AG04449 (cell line): ENCODE measurements around the gene EIF1.
"Not testable (repeated sequence)": the region's sequence is repeated elsewhere in the genome, so short reads cannot be mapped to it uniquely, and the experiment has no call there.

Experiments used
- CTCF ChIA-PET: fragments of 350-600 bp; formaldehyde crosslinking; extraction: SDS; loops from one replicate; lab custom pipeline; 2021; ENCODE audit warnings: antibody characterized with exemption; lab: Yijun Ruan, JAX
- POLR2A ChIA-PET: fragments of 400-600, 350-600 bp; formaldehyde crosslinking; extraction: SDS; loops from one replicate; lab custom pipeline; 2020; ENCODE audit warnings: antibody characterized with exemption, inconsistent platforms; lab: Yijun Ruan, JAX
- DNase-seq: peaks from one replicate; pipeline ENCODE4 v3.0.0-alpha.2; 2010; ENCODE audit warnings: low read depth, low spot score
- H3K4me3 ChIP-seq: 2 replicates; pipeline ENCODE4 v1.5.1; 2011; ENCODE audit warnings: low read depth, mild to moderate bottlenecking, control low read depth, low read length
- TF ChIP-seq, protein P1 (sequence below): IDR thresholded peaks from one replicate; pipeline ENCODE4 v1.5.1; 2011; ENCODE audit warnings: mild to moderate bottlenecking, moderate library complexity, low read length, control low read depth, inconsistent platforms; ENCODE audit not compliant: insufficient read depth; ENCODE audit errors: missing control alignments

EIF1 gene

DNA sequence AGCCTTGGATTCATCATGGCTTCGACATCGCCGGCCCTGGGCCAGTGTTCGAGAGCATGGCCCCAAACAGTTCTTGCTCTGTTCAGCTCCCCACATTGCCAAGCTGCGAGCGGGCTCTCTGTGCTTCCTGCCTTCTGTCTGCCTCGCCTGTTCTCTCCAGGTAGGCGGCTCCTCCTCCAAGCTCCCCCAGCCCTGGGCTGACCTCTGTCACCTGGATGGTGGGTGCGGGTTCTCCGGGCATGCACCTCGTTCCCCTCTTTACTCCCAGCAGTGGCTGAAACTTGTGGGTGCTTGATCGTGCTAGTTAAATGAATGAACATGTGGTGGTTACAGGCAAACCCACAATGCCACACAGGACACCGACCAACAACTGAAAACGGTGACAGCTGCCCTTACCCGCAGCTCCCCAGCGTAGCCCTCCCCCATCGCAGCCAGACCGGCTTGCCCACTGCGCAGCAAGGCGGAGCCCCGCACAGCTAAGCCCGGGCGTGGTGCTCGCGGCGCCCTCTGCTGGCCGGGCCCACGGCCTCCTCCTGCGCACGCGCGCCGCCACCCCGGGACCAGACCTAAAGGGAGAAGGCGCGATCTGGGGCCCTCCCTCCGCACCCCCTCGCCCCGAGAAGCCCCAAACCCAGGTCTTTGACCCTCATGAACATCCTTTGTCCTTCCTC, 23.0 kb upstream of the EIF1 start:
- ChIA-PET CTCF (interaction anchor here (0.6 to 14.2 kb wide), 73 partner anchors 8 to 1936 kb away, joined by 3 to 604 read pairs (median 4); partner anchors contain the start of genes EIF1, KRT10, KRT28 and MIEN1), POLR2A (interaction anchor here (1.1 to 2.7 kb wide), 4 partner anchors 13 to 116 kb away, joined by 3 to 9 read pairs (median 5); no protein-coding TSS in a partner anchor)
- peak overlapping the region; percentile 55 for H3K4me3 ChIP-seq
- DNase-seq, result no peak
- TF ChIP-seq, protein P1, sequence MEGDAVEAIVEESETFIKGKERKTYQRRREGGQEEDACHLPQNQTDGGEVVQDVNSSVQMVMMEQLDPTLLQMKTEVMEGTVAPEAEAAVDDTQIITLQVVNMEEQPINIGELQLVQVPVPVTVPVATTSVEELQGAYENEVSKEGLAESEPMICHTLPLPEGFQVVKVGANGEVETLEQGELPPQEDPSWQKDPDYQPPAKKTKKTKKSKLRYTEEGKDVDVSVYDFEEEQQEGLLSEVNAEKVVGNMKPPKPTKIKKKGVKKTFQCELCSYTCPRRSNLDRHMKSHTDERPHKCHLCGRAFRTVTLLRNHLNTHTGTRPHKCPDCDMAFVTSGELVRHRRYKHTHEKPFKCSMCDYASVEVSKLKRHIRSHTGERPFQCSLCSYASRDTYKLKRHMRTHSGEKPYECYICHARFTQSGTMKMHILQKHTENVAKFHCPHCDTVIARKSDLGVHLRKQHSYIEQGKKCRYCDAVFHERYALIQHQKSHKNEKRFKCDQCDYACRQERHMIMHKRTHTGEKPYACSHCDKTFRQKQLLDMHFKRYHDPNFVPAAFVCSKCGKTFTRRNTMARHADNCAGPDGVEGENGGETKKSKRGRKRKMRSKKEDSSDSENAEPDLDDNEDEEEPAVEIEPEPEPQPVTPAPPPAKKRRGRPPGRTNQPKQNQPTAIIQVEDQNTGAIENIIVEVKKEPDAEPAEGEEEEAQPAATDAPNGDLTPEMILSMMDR, result peak; percentile 90

DNA sequence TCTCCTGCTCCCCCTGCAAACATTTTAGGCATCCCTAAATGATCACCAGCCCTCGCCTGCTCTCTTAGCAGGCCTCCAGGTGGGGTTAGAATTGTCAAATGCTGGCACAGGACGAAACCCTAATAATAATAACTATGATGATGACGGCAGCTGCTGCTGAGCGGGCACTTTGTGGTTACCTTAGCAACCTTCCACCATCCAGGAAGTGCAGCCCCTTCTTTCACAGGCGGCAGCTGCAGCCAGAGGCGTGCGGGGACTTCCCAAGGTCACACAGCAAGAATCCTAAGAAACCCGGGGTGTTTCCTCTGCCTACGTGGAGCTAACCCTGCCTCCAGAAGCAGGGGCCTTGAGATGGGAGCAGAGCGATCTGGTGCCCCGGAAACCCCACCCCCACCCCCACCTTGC, 22.4 kb upstream of the EIF1 start:
- peak overlapping the region; percentile 18 for H3K4me3 ChIP-seq
- TF ChIP-seq, protein P1, result no peak
- CTCF ChIA-PET, result interaction anchor here (0.6 to 14.2 kb wide), 65 partner anchors 13 to 1936 kb away, joined by 3 to 604 read pairs (median 4); partner anchors contain the start of genes EIF1, KRT10 and MIEN1
- no peak for DNase-seq
- POLR2A ChIA-PET, result interaction anchor here (1.1 to 2.7 kb wide), 4 partner anchors 13 to 117 kb away, joined by 3 to 9 read pairs (median 5); no protein-coding TSS in a partner anchor

DNA sequence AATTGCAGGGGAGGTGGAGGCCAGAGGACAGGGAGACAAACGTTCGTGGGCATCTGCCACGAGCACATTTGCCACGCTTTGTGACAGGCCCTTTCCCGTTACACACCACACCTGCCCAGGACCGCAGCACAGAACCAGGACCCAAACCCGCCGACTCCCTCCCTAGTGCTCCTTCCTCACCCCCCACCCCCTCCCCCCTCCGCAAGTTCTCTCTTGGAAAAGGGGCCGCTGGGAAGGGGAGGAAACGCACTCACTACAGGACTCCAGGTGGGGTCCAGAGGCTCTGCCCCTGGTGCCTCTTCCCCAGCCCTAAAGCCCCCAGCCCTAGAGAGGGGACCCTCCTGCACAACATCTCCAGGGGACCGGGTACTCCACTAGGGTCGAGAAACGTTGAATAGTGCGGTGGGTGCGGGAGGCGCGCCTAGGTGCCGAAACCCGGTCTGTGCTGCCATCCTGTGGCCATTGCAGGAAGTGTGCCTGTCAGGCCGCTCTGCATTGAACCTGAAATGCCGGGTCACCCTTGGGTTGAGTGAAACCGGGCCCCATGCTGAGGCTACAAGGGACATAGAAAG, 21.9 kb upstream of the EIF1 start:
- TF ChIP-seq, protein P1, result peak; percentile 96
- ChIA-PET POLR2A (interaction anchor here (1.1 to 2.7 kb wide), 4 partner anchors 22 to 118 kb away, joined by 4 to 9 read pairs (median 5); no protein-coding TSS in a partner anchor), CTCF (interaction anchor here (0.6 to 14.2 kb wide), 66 partner anchors 12 to 1937 kb away, joined by 3 to 604 read pairs (median 4); partner anchors contain the start of genes EIF1, IGFBP4 and MIEN1)
- no peak for DNase-seq
- H3K4me3 ChIP-seq, result peak overlapping the region; percentile 54

DNA sequence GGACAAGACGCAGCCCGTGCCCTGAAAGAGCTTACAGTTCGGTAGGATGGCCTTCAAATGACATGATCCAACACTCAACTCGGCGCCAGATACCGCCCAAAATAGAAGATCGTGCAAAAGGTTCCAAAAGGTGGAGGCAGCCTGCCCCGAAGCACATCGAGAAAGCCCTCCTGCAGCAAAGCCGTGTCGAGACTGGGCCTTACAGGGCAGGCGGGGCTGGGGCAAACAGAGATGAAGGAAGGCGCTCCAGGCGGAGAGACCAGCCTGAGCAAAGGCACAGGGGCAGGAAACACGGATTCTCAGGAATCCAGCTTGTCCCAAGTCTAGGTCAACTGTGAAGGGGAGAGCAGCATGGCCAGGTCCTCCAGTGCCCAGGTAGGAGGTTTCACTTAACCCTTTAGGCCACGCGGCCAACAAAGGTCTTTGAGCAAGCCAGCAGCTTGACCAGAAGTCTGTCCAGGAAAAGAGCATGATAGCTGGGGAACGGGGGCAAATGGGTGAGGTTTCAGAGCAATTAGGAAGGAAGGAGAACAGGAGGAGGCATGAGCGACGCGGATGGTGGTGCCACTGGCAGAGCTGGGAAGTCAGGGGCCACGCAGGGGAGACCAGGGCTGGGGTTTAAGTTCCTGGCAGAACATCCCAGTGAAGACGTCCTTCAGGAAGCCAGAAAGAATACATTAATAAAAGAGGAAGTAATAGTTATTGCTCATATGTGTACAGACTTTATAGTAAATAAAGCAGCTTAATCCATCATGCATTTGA, 21.2 kb upstream of the EIF1 start:
- TF ChIP-seq, protein P1, result no peak
- DNase-seq, result no peak
- H3K4me3 ChIP-seq, result no peak overlapping the region; the same call in 1 of the 2 replicates
- CTCF ChIA-PET, result interaction anchor here (0.6 to 14.2 kb wide), 43 partner anchors 12 to 1310 kb away, joined by 3 to 604 read pairs (median 4); partner anchors contain the start of genes EIF1 and IGFBP4
- POLR2A ChIA-PET, result interaction anchor here (1.1 to 2.7 kb wide), 2 partner anchors 21 to 118 kb away, joined by 4 to 9 read pairs; no protein-coding TSS in a partner anchor

DNA sequence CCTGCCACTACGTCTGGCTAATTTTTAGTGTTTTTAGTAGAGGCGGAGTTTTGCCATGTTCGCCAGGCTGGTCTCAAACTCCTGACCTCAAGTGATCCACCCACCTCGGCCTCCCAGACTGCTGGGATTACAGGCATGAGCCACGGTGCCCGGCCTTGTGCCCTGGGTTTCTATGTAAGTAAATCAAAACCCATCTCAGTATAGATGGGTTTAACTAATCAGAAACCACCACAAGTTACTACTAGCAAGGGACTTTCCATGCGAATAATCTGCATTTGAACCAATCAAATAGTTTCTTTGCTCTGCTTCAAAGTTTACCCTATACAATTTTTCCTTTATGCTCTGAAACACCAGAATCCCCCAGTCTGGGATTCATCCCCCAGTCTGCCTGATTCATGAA, 16.5 kb upstream of the EIF1 start:
- ChIA-PET CTCF (interaction anchor here (1.2 to 1.7 kb wide), 3 partner anchors 9 to 123 kb away, joined by 3 to 7 read pairs (median 6); no protein-coding TSS in a partner anchor), POLR2A (no interaction called here)
- H3K4me3 ChIP-seq, result no peak overlapping the region
- no peak for DNase-seq
- TF ChIP-seq, protein P1, result no peak

DNA sequence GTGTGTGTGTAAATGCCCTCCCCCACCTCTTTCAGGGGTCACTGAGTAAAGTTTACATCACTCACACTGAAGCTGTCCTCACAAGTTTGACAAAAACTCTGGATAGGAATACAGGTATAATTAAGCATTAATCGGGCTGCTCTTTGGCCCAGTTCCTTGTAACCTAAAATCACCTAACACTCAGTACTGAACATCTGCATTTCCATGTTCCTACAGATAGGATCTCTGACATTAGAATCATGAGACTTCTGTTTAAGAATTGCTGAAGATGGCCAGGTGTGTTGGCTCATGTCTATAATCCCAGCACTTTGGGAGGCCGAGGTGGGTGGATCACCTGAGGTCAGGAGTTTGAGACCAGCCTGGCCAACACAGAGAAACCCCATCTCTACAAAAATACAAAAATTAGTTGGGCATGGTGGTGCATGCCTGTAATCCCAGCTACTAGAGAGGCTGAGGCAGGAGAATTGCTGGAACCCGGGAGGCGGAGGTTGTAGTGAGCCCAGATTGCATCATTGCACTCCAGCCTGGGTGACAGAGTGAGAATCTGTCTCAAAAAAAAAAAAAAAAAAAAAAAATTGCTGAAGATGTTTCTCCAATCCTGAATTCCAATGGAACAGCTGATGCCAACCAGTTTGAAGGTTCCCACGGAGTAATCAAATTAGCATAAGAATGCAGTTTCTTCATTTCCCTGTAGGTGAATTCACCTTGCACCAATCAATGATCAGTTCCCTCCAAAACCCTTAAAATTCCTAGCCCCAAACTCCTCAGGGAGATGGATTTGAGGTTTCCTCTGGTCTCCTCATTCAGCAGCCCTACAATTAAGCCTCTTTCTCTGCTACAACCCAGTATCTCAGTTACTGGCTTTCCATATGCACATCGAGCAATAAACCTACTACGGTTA, 13.3 kb upstream of the EIF1 start:
- H3K4me3 ChIP-seq, POLR2A ChIA-PET, DNase-seq: not testable (repeated sequence)
- CTCF ChIA-PET, result interaction anchor here (1.0 to 9.2 kb wide), 3 partner anchors 7 to 27 kb away, joined by 4 to 125 read pairs (median 12); no protein-coding TSS in a partner anchor
